ENCODE measurements around the gene TMCC1. TPM values are rescaled to one million over a fixed set of nuclear protein-coding genes. Genes with fewer than 3 reads are reported as not detected.

Gene TMCC1
- total RNA-seq, 1 experiment from 2014 or later: 7.3 TPM

DNA sequence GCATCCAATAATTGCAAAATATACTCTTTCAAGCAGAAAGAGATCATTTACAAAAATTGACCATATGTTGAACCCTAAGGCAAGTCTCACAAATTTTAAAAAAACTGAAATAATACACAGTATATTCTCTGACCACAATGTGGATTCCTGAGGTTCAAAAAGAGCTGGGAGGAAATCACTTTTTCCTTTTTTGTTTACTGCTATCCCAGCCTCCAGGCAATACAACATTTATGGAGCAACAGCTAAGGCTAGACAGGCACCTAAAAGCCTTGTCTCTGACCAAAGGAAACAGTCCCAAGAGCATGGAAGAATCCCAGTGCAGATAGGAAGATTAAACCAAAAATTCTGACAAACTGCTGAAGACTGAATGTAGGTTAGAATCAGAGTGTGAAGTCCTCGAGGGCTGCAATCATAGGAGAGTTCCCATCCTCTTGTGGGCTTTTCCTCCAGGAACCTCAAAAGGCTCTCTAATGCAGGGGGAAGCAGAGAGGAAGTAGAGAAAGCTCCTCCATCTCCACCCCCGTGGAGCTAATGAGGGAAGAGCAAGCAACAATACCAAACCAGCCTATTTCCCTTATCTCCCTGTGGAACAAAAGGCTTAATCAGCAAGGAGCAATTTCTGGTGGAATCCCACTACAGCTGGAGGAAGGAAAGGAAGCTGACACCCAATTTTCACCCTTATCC lies 57.0 kb downstream of the TMCC1 start:
- peak; percentile 61 for DNase-seq (ENCODE audit: low read depth)

DNA sequence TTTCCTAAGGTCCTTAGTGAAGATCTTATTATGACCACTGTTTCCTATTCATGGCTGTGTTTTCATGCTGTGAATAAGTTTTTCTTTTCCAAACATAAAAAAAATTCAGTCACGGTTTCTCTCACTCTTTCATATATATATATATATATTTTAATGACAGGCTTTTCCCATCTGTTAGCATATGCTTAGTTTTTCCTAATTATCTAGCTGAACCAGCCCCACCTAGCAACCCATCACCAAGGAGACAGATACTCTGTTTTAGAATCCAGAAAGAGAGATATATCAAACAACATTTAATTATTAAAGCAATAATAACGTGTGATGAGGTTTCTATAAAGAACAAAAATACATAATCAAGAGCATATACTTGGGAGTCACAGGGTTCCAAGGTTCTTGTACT lies 58.3 kb downstream of the TMCC1 start:
- DNase-seq (ENCODE audit: low read depth): no peak

DNA sequence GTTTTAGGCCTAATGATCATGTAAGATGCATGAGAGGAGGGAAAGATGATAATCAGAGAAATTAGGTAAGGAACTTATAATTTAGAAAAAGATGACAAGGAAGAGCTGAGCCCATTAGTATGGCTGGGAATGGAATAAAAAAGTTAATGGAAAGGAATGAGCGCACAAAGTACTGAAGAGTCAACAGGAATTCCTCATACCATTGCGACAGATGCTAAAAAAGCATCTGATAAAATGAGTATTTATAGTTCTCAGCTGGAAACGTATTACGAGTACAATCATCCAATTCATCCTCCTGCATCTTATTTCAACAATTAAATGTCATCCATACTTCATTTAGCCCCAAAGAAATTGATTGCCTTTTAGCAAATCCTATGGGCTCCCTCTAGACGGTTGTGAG lies 58.9 kb downstream of the TMCC1 start:
- DNase-seq (ENCODE audit: low read depth): no peak

DNA sequence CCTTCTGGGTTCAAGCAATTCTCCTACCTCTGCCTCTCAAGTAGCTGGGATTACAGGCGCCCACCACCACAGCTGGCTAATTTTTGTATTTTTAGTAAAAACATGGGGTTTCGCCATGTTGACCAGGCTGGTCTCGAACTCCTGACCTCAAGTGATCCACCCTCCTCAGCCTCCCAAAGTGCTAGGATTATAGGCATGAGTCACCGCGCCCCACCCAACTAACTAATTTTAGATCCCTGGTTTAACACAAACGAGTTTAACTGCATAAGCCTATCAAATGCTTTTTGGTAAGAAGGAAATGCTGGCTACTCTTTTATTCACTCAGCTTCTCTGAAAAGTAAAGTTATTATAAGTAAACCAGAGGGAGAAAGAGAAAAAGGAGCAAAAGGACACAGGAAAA lies 61.6 kb downstream of the TMCC1 start:
- peak; percentile 41 for DNase-seq (ENCODE audit: low read depth)

DNA sequence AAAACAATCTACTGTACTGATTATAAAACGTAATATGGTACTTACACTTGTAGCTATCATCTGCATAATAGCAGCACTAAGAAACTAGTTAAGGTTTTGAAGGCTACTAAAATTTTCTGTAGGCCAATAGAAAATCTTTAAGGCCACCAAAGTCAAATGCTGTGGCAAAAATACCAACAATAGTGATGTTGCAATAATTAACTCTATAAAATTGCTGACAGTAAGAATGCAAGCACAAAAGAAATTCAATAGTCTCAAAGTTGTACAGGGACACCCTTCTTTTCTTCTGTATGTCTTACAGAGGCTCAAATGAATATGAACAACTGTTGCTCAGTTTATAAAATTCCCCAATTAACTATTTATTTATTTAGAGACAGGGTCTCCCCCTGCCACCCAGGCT lies 62.0 kb downstream of the TMCC1 start:
- DNase-seq (ENCODE audit: low read depth): no peak

DNA sequence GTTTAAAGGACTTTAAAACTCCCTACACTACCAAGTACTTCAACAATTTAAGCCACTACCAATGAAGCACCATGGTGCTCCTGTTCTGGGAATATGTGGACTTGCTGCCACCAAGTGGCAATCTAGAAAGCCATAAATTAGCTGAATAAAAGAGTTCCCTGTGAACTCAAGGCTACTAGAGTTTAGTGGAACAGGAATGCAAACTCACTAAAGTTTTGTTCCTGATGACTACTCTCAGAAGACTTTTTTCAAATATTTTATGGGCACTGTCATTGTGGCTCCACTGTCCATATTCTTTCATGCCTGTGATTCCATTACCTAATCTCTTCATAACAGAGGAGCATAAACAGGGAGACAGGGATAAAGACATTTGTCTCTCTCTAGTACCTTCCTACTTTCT lies 63.9 kb downstream of the TMCC1 start:
- peak; percentile 80 for DNase-seq (ENCODE audit: low read depth)

DNA sequence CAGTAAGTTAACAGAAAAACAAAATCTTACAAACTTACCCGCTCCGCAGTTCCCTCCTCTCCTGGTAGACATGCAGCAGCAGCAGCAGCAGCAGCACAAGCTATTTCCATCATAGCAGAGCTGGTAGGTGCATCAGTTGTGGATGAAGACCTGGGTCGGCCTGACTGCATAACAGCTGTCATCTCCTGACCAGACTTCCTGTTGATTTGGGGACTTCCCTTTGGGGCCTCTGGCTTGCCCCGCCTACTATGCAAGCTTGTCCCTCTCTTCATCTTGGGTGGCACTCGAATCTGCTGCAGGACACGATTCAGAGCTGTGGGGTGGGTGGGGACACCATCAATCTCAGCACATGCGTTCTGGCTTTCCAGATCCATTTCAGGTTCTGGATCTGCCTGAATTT lies 65.7 kb downstream of the TMCC1 start:
- no peak for DNase-seq (ENCODE audit: low read depth)

DNA sequence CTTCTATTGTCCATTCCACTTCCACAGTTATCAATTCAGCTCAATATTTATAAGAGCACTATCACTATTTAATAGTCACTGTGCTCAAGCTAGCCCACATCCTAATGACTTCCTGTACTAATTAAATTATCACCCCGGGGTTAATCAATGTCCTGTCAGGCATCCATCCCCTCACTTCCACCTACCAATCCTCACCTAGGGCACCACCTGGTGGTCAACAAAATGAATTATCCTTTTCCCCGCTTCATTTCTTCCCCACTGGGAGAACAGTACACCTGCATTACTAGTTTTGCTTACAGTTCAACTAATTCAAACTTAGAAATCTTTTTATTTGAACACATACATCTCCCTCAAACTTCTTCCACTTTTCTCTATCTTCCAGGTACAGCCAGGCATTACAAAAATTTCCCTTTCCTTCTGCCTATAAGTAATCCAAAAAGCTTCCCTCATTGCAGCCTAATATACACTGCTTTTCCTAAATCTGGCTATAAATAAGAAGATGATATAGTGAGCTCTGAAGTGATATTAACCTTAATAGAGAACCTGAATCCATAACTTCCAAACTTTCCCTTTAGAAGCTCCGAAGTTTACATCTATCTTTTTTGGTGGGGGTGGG lies 68.5 kb downstream of the TMCC1 start:
- peak; percentile 49 for DNase-seq (ENCODE audit: low read depth)

DNA sequence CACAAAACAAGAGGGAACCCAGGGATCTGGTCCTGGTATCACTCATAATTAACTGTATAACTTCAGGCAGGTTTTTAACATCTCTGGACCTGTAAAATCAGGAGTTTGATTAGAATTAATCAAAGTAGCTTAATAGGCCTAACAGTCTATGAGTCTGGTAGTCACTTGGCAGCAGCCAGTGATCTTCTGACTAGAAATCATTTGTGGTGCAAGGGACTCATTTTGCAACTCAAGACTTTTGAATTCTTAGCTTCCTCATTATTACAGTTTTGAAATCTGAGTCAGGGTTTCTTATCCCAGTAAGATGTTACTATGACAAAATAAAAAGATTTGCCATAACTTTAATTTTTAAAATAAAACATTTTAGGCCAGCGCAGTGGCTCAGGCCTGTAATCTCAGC lies 70.8 kb downstream of the TMCC1 start:
- no peak for DNase-seq (ENCODE audit: low read depth)

DNA sequence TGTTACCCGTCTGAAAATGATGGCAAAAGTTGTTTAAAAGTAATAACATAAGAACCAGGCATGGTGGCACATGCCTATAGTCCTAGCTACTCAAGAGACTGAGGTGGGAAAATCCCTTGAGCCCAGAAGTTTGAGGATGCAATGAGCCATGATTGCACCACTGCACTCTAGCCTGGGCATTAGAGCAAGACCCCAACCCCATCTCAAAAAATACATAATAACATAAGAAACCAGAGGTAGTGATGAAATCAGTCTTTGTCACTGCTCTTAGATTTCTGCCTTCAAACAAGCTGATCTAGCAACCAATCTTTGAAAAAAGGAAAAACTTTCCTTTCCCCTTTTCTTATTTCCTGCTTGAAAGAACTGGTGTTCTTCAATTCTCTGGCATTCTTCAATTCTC lies 71.3 kb downstream of the TMCC1 start:
- DNase-seq (ENCODE audit: low read depth): no peak

DNA sequence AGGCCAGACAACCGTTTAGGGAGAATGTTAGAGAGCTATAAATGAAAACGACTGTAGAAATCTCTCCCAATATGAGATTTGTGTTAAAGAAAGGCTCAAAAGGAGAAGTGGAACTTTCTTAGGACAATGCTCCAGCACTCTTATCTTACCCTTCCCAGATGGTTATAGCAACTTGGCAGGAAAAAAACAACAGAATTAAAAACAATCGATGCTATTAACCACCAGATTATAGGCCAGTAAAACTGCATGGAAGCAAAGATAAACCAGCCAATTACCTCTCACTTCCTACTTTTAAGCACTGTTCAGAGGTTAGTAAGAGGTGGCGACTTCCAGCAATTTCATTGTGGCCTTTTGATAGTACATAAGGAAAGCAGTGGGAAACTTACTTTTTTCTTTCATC lies 72.9 kb downstream of the TMCC1 start:
- DNase-seq (ENCODE audit: low read depth): no peak

DNA sequence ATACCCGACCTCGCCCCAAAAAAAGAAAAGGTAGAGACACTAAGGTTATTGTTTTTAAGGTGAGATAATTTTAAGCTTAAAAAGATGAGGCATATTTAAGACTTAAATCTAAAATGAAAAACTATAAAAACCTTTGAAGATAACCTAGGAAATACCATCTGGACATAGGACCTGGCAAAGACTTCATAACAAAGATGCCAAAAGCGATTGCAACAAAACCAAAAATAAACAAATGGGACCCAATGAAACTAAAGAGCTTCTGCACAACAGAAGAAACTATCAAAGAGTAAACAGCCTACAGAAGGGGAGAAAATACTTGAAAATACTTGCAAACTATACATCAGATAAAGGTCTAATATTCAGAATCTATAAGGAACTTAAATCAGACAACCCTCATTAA lies 80.9 kb downstream of the TMCC1 start:
- no peak for DNase-seq (ENCODE audit: low read depth)

DNA sequence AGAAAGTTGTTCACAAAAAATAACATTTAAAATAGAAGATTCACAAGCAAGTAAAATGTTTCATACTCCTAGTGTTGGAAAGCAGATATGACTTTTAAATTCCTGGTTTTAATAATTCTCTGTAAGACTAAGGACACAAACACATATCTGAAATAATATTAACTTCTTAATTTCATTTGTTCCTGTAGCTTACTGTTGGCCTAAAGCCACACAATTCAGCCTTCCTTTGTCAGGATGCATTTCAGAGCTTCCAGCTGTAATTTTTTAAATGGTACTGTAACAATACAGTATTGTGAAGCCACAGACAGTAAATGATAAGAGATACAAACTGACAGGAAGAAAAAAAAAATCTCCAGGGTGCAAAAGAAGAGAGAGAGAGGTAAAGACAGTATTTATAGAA lies 84.2 kb downstream of the TMCC1 start:
- DNase-seq (ENCODE audit: low read depth): no peak

DNA sequence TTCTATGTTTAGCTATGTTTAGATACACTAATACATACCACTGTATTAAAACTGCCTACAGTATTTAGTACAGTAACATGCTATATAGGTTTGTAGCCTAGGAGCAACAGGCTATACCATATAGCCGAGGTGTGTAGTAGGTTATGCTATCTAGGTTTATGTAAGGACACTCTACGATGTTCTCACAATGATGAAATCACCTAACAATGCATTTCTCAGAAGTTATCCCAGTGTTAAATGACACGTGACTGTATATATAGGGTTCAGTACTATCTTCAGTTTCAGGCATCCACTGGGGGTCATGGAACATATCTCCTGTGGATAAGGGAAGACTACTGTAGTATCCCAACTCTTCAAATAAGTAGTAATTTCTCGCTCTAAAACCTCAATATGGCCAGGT lies 97.4 kb downstream of the TMCC1 start:
- no peak for DNase-seq (ENCODE audit: low read depth)

DNA sequence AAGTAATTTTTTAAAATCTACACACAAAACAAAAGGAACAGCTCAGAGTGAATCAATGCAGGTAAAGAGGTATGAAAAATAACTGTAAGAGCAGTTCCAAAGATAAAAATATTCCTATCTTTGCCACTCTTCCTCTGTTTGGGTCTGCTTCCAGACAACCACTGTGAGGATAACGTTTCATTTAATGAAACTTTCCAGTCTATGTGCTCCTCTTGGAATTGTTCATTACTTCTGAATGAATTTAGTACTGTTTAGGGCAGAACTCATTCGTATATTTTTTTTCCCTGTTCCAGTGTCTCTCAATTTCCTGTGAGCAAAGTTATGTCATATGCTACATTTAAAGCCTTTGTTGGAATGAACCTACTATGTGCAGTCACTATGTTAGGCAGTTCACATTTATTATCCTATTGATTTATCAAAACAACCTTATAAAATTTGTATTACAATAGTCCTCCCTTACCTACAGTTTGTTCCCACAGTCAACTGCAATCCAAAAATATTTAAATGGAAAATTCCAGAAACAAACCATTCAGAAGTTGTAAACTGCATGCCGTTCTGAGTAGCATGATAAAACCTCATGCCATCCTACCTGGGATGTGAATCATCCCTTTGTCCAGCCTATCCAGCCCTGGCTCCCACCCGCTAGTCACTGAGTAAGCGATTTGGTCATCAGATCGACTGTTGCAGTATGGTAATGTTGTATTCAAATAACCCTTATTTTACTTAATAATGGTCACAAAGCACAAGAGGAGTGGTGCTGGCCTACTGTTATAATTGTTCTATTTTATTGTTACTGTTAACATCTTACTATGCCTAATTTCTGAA lies 98.1 kb downstream of the TMCC1 start:
- DNase-seq (ENCODE audit: low read depth): peak; percentile 27

DNA sequence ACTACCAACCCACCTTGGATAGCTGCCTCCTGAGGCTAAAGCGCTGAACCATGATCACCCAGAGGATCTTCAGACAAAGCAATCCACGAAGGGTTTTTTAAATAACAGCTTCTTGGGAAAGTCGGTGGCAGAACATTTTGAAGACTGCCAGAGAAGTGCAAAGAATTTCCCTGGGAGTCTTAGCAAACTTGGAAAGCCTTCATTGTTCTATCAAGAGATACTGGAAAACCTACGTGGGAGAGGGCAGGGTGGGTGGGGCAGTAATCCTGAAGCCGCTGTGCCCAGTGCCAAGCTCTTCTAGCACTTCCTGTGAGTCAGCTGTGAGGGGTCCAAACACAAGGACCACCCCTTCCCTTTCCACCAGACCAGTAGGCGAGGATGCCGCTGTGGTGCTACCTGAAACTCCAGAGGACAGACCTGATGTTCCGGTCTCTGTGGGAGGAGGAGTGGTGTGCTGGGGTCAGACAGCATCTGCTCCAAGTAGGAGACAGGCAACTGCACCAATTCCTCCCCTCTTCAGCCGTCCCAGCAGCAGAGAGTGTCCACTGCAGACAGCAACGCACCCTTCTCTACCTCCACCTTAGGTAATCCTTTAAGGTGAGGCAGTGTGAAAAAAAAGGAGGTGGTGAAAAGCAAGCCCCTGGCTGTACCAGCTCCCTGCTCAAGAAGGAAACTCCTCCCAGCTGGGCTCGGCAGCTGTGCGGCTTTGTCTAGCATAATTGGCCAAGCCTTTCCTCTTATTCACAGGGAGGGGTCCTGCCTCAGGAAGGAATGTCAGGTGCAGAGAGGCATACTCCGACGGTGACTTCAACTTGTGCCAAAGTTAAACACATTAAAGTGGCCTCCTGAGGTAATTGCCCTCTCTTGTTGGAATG lies 99.0 kb downstream of the TMCC1 start:
- DNase-seq (ENCODE audit: low read depth): no peak

DNA sequence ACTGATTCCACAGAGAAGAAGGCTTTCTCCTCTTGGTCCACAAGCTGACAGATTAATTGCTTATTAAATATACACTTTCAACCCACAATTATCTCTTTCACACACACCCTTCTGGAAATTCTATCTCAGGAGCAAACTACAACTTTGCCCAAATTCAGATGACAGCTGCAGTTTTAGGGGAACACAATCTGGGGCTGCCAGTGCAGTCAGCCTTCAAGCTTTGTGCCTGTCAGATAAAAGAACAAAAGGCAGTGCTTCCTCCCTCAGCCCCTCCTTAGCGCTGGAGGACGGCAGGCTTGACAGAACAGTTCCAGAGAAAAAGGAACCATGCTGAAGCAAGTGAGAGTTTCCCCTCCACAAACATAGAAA lies 99.6 kb downstream of the TMCC1 start:
- no peak for DNase-seq (ENCODE audit: low read depth)

DNA sequence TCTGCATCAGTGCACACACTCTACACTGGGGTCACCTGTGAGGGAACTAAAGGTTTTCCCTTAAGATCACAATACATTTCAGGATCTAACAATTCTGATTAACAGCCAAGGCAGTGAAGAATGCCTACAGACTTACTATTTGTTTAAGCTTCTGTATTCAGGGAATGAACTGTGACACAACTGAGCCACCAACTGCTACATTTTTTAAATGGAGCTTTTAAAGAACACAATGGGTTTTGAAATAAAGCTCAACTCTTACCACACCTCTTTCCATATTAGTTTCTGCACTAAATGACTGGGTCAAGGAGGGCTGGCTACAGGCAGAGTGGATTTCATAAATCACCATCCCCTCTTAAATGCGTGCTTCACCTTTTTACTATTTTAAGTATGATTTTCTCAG lies 100.2 kb downstream of the TMCC1 start:
- DNase-seq (ENCODE audit: low read depth): no peak

DNA sequence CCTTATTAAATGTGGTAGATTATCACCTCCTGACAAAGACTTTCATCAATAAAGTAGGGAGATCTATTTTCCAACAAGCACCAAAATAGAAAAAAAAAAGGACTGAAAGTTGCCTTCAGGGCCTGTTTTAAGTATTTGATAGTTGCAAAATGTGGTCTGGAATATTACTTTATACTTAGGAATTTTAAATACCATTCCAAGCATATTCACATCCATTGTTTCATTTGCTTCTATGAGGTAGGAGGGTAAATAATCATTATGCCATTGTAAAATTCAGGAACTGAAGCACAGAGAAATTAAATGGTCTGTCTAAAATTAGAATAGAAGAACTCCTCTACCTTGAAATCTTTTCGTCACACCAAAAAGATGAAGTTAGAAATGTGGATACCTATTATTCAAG lies 110.0 kb downstream of the TMCC1 start:
- DNase-seq (ENCODE audit: low read depth): no peak

DNA sequence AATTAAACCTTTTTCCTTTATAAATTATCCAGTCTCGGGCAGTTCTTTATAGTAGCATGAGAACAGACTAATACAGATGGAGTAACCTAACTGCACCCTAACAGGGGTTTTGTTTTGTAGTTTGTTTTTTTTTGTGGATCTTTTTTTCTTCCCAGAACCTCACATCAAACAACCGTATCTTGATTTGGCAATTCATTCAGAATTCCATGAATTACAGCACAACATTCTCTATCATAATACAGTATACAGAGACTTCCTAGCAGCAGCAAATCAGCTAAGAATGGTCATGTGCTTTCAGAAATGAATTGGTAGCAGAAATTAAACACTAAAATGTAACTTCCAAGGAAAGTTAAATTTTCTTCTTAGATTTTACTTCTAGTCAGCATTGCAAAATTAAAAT lies 114.6 kb downstream of the TMCC1 start:
- no peak for DNase-seq (ENCODE audit: low read depth)

DNA sequence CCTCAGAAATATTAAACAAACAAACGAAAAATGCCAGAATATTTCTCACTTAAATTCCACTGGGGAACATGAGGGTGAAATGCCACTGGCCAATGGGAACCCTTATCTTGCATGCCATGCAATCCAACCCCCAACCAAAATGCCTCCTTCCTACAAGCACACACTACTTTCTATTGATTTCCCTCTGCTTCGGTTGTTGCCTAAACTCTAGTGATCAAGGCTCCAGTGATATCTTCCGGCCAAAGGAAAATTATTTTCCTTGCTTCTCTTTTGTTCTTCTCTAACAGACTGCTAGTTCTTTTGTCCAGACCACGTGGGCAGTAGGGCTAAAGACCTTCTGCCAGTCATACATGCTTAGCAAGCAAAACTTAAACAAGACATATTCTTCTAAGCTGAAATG lies 115.7 kb downstream of the TMCC1 start:
- DNase-seq (ENCODE audit: low read depth): no peak

DNA sequence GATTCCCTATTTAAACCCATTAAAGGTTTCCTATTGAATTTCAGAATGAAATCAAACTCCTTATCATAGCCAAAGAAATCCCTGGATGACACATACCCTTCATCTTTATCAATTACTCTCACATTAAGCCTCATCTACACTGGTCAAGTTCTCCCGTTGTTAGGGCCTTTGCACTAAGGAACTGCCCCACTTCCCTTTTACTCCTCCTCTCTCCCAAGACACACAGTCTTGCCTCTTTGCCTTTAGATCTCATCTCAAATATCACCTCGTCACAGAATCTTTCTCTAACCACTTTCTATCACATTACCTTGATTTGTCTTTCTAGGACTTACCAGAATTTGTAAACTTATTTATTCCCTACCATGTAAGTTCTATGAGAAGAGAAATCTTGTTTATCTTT lies 117.6 kb downstream of the TMCC1 start:
- no peak for DNase-seq (ENCODE audit: low read depth)

Data from RPMI7951 (cell line).